GM18499 (cell line): ENCODE data around the gene CD96.
"Not testable (repeated sequence)": the region's sequence is repeated elsewhere in the genome, so short reads cannot be mapped to it uniquely, and the experiment has no call there.

ENCODE experiments used
- ATAC-seq: cut with Tn5 transposase; IDR thresholded peaks from one replicate; pipeline ENCODE4 v1.9.1; 2021; ENCODE audit warnings: moderate number of reproducible peaks; ENCODE audit not compliant: insufficient read depth, unreplicated experiment

Gene CD96

DNA sequence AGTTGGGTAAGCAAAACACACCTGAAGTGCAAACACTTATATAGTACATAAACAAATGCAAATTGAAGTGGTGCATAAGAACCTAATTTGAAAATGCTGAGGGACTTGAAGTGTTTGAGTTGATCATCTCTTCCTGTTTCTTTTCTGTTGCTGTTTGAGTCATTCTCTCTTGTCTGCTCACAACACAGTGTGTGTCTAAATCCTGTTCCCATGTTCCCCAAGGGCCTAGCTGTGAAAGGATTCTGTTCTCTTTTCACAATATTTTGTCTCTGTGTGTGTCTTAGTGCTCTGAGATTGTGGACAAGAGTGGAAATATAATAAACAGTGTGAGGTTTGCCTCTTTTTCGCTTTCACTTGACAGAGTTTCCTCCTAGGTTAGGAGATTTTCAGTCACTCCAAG is 6.1 kb downstream of the CD96 start:
- ATAC-seq, result peak; percentile 52

DNA sequence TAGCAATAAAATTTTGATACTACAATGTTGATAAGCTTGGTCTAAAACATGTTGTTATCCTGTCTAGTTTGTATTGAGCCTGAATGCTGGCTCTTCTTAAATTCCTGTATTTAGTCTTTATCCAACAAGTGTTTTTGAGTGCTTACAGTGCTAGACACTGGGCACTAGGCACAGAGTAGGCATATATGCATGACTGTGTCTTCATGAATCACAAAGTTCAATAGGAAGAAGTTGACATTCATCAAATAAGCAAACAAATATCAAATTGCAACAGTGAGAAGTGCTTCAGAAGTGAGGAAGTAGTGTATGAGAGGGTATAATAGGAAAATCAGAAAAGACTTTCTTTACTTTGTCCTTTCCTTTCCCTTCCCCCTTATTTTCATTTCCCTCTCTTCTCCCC is 6.8 kb downstream of the CD96 start:
- ATAC-seq, result no peak

DNA sequence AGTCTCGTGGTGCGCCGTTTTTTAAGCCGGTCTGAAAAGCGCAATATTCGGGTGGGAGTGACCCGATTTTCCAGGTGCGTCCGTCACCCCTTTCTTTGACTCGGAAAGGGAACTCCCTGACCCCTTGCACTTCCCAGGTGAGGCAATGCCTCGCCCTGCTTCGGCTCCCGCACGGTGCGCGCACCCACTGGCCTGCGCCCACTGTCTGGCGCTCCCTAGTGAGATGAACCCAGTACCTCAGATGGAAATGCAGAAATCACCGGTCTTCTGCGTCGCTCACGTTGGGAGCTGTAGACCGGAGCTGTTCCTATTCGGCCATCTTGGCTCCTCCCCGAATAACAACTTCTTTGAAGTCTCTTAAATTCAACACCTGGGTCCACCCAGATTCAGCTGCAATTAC is 19.9 kb downstream of the CD96 start:
- ATAC-seq, result not testable (repeated sequence)

DNA sequence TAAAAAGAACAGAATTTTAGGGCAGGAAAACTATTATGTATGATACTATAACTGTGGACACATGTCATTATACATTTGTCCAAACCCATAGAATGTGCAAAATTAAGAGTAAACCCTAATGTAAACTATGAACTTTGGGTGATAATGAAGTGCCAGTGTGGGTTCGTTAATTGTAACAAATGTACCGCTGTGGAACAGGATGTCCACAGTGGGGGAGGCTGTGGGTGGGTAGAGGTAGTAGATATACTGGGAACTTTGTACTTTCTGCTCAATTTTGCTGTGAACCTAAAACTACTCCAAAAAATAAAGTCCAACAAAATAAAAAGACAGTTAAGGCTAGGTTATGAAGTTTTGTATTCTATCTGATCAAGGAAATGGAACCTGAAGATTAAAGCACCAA is 24.8 kb downstream of the CD96 start:
- ATAC-seq, result no peak

DNA sequence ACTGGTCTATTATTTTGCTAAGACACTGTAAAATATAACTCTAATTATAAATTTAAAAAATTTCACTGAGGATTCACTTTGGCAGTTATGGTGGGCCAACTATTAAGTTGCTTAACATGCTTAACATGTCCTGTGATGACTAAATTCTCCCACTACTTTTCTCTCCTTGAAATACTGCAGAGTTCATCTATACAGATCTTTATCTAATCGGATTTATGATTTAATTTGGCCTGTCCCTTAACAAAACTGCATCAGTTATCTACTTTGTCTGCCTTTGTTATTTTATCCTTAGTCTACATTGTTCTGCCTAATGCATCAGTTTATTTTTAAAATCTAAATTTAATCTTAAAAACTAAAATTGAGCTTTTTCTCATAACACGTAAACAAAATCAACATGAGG is 26.4 kb downstream of the CD96 start:
- ATAC-seq, result no peak

DNA sequence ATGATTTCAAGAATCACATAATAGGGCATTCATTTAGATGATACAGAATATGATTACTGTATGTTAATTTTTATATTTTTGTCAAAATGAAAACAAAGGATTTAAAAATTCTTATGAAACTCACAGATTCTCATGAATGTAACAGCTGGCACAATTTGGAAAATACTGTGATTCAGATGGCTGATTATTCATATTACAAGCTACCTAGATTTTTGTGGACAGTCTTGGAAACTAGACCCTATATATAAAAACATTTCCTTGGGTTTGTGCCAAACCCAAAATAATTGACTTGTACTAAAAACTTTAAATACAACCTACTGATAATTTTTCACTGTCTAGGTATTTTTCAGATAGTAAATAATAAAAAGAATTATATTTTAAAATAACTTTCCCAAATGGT is 26.9 kb downstream of the CD96 start:
- ATAC-seq, result no peak

DNA sequence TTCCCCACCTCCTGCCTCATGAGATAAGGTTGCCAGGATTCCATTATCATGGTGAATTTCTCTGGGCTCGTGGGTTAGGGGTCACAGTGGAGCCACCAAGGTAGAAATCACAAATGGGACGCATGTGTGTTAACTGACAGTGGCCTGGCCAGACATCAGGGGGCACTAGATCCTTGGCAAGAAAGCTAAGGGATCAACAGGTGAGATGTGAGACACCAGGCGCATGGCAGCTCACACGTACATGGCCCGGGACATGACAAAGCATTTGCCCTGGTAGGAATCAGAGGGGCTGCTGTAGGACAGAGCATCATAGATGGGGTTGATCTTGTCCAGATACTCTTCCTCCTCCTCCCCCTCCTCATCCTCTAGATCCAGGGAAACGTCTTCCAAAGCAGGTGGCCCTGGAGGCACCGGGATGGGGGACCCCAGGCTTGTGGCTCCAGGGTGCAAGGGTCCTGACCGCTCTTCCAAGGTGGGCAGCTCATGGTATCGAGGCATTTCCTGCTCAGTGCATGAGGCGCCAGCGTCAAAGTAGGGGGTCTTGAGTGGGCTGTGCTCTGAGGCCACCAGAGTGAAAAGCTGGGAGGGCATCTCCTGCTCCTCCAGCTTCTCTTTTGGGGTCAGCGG is 28.5 kb downstream of the CD96 start:
- ATAC-seq, result no peak

DNA sequence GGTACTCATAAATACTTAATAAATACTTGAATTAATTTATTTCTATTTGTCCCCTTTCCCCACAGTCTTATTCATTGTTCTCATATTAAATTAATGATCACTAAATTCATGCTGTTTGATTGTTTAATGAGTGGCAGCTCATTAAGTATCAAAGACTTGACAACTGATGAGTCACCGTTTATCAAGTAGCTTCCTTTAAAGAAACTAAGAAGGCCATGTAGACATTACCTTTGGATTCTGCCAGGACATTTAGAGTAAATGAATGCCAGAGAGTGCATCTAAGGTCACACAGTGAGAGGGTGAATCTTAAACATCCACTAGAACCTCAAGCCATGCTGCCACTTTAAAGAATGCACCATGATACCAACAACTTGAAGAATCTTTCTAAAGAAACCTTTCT is 29.3 kb downstream of the CD96 start:
- no peak for ATAC-seq

DNA sequence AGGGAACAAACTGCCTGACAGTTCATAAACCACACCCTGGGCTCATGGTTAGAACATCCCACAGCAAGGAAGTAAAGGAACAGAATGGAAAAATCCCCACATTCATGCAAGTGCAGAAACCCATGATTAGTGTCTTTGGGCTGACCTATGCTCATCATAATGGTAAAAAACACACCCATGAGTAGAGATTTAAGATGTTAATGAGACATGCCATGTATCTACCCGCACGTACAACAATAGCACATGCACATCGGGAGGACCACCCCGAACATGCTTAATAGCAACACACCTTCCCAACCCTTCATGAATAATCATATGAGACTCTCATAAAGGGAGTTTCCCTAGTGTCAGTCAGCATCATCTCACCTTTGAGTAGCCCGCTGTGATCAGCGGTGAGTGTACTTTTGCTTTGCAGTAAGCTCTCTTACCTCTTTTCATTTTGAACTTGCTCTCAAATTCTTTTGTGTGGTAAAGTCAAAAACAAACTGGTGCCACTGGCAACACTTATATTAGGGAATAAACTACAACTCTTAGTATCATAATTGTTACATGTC is 30.0 kb downstream of the CD96 start:
- no peak for ATAC-seq

DNA sequence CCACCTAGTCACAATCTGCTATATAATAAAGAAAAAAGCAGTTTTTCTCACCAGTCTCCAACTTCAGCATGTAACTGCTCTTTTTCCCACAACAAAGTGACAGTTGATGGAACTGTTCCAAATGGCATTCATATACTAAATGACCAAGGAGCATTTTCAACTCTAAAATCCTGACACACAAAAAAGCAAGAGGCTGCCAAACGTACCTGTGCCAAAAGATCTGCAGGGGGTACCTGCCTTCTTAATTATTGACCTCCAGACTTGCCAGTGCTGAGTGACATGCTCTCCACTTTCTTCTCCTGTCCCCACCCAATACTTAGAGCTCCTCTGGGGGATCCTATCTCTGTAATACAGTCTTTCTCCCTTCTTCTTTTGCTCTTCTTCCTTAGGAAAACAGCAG is 35.1 kb downstream of the CD96 start:
- ATAC-seq, result no peak

DNA sequence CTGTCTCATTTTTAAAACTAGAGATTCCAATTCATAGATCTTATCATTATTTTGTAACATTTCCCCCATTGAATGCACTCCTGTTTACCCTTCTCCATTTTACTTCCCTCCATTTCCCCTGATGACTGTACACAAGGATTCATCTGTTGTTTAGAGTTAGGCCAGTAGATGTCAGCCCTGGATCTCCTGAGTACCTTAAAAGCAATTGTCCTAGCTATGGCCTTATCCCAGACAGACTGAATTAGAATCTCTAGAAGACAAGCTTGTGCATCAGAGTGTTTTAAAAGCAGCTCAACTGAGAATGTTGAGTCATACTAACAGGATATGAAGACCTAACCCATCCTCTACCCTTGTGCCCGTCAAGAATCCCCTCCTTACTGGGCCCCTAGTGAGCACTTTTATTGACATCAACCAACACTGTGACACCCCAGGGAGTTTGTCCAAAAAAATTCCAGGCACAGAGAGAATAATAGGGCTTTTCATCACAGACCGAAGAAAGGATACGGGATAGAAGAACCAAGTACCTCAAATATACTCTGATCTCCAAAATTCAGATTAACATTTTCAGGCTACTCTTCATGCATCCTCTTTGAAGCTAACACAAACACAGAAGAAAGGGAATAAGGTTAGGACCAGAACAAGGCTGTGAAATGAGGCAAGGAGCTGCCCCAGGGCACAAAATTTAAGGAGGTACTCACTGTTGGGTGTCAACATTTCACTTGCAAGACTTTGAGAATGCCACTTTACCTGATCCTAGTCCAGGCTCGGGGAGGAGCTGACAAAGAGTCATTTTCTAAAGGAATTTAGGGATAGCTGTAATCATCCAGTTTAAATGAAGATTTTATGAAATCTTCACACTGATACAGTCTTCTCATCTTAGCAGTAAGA is 36.0 kb downstream of the CD96 start:
- ATAC-seq, result peak; percentile 88

DNA sequence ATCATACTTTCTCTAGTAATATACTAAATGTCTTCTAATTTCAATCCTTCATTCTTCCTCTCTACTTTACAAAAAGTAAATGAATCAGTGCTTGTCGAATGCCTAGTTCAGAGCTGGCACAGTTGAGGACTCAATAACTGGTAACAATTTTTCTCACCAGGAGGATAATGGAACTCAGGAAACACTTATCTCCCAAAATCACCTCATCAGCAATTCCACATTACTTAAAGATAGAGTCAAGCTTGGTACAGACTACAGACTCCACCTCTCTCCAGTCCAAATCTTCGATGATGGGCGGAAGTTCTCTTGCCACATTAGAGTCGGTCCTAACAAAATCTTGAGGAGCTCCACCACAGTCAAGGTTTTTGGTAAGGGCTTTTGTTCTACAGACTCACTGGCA is 36.9 kb downstream of the CD96 start:
- no peak for ATAC-seq

DNA sequence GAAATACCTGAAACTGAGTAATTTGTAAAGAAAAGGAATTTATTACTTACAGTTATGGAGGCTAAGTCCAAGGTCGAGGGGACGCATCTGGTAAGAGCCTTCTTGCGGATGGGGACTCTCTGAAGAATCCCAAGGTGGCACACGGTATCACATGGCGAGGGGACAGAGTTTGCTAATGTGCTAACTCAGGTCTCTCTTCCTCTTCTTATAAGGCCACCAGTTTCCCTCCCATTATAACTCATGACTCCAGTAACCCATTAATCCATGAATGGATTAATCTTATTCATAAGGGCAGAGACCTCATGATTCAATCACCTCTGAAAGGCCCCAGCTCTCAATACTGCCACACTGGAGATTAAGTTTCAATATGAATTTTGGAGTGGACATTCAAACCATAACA is 37.5 kb downstream of the CD96 start:
- no peak for ATAC-seq

DNA sequence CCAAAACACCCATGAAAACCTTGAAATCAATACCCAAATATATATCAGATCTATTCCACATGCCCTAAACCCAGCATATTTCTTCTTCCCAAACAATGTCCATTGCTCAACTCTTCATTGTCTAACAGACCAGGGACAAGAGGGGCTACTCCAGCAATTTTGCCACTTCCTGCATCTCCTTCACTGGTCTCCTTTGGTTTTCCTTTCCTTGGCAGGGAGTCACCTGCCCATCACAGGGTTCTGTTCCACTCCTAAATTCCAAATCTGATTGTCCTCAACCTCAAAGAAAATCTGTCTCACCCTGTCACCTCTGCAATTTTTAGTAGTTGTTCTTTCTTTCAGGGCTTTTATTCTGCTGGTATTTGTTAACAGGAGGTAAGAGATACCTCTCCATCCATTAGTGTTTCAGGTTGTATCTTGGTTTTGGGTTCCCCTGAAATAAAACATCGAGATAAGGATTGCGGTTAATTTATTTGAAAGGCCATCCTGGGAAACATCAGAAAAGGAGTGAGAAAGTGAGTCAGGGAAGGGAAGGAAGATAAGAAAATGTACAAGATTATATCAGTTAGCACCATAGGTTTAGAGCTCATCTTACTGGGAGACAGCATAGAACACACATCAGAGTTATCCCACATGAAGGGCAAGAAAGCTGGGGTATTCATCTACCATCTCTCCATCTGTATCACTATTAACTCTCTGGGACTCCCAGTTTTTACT is 39.6 kb downstream of the CD96 start:
- no peak for ATAC-seq

DNA sequence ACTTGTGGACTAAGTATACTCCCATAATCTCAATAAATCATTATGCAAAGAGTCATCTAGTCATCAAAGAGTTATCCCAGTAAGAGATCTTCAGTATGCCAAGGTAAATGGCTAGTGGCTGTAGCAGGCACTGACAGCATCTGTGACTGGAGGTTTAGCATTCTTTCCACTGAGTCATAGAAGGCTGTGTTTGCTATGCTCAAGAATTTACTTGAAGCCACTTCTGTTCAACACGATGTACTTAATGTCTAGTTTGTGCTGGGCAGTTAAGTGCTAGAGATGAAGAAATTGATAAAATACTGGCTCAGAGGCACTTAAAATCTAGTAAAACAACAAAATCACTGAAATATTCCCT is 40.1 kb downstream of the CD96 start:
- no peak for ATAC-seq

DNA sequence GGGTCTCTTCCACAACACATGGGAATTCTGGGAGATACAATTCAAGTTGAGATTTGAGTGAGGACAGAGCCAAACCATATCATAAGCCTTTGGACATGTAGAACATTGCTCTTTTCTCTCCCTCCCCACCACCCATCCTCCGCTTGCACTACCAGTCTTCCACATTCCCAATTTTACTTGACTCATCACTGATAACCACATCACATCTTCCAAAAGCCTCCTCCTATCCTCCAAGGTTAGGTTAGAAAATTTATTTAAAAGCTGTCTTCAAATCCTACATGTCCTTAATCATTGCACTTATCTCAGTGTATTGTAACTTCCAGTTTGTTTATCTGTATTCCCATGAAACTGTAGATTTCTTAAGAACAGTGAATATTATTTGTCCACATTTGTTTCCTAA is 42.7 kb downstream of the CD96 start:
- no peak for ATAC-seq

DNA sequence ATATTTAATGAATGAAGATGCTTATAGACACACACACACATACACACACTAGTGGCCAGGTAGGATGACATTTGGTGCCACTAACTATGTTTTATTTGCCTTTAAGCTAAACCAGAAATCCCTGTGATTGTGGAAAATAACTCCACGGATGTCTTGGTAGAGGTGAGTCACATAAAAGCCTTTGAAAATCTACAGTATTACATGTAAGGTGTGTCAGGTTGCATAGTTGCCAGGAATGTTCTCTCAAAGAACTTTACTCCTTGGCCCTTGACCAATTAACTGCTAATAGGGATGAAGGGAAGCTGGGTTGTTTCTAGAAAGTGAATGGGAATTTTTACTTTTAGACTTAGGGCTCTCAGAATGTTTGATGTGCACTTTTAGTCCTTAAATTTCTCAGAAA is 43.2 kb downstream of the CD96 start:
- no peak for ATAC-seq

DNA sequence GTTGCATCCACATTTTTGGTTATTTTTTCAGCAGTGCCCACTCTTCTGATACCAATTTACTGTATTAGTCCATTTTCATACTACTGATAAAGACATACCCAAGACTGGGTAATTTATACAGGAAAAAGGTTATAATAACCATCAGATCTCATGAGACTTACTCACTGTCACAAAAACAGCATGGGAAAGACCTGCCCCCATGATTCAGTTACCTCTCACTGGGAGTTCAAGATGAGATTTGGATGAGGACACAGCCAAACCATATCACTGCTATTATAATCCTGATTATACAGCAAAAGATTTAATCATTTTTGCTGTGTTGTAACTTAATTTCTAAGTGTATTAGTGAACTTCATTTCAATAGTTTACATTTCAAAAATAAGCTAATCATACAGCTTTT is 46.5 kb downstream of the CD96 start:
- ATAC-seq, result no peak

DNA sequence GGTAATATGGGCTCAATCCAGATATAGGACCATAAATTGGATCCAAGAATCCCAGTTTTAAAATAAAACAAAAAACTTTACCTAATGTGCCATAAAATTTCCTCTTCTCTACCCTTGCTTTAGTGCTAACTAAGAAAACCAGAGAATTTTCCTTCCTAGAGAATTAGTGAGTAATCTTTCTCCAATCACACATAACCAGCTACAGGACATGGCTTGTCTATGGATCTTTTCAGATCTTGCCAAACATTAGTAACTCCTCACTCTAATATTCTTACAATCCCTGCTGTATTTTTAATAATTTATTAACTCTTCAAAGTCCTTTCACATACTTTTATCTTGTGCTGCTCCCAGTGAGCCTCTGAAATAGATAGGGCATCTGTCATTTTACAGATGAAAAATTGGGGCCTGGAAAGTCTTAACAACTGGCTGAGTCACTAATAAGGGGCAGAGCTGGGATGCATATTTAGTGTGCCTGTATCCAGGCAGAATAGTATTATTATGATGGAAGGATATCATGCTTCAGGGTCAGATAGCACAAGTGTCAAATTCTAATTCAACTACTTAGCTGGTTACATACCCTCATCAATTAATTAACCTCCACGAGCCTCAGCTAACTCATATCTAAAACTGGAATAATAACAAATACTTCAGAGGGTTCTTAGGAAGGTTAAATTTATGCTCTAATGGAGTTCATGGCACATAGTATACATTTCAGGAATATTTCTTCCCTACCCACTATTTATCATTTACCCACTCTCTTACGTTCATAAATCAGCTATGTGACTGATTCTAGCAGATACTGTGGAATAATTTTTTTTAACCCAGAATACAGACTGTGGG is 47.5 kb downstream of the CD96 start:
- ATAC-seq, result no peak

DNA sequence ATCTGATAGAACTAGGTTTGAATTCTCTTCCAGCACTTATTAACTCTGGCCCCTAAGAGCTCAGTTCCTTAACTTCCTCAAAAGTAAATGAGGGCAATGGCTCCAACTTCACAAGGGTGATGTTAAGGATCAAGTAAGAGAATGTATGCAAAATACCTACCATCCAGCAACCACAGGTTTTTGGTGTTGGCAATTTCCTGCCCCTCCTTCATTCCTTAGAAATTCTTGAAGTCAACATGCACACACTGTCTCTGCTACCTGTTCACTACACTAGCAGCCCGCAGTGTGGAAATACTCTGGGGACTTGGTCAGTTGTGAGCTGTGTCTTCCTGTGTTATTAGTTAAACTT is 48.1 kb downstream of the CD96 start:
- ATAC-seq, result no peak
